Astrocyte of the cerebellum (primary cell): ENCODE results near the gene DNAH11.

Experiments used
- DNase-seq: peaks from one replicate; pipeline ENCODE4 v3.0.0-alpha.2; 2011; ENCODE audit warnings: low read depth
- H3K4me3 ChIP-seq: 2 replicates; pipeline ENCODE4 v1.5.1; 2011; ENCODE audit warnings: mild to moderate bottlenecking, low read depth, low read length, moderate library complexity
- in situ Hi-C: cut with HindIII; loops from 2 replicates; pipeline ENCODE4 v1.10.0; 2017; ENCODE audit warnings: low sequenced_read_pairs
- TF ChIP-seq, protein P1 (sequence below): IDR thresholded peaks from 2 replicates; pipeline ENCODE4 v1.5.1; 2012; ENCODE audit warnings: low read length, low read depth, moderate library complexity, mild to moderate bottlenecking; ENCODE audit errors: missing control alignments

The DNAH11 gene

DNA sequence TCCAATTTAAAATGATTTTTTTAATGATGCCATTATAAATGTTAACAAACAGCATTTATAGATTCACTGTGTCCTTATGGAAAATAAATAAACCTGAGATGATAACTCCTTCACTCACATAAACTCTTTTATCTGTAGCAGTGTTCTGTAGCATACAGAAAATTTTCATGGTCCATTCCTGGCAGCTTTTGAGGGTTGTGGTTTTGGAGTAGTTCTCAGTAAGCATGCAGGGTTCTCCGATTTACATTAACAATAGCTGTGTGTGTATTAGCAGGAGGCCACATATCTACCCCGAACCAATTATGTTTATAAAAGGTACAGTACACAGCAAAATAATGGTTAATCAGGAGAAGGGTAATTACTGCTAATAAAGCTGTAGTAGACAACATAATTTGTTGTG is 240.2 kb downstream of the DNAH11 start:
- in situ Hi-C loops: no loop called here
- H3K4me3 ChIP-seq: no peak overlapping the region
- peak; percentile 41 for DNase-seq
- TF ChIP-seq, protein P1, sequence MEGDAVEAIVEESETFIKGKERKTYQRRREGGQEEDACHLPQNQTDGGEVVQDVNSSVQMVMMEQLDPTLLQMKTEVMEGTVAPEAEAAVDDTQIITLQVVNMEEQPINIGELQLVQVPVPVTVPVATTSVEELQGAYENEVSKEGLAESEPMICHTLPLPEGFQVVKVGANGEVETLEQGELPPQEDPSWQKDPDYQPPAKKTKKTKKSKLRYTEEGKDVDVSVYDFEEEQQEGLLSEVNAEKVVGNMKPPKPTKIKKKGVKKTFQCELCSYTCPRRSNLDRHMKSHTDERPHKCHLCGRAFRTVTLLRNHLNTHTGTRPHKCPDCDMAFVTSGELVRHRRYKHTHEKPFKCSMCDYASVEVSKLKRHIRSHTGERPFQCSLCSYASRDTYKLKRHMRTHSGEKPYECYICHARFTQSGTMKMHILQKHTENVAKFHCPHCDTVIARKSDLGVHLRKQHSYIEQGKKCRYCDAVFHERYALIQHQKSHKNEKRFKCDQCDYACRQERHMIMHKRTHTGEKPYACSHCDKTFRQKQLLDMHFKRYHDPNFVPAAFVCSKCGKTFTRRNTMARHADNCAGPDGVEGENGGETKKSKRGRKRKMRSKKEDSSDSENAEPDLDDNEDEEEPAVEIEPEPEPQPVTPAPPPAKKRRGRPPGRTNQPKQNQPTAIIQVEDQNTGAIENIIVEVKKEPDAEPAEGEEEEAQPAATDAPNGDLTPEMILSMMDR: no peak

DNA sequence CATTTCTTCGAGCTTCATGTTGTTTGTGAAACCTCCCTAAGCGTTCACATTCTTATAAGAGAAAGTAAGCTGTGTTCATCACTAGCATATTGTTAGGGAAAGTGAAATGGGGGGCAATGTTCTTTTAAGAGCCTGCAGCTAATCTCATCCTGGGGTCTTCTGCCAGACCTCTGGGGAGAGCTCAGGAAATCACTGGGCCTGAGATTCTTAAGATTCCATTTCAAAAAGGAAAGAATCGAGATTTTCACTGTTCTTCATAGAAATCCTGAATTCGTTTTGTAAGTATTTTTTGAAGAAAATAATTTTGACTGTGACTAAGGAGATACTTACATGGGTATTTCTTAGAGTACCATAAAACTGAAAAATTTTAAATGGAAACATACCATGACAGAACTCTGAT is 242.2 kb downstream of the DNAH11 start:
- in situ Hi-C loops: no loop called here

DNA sequence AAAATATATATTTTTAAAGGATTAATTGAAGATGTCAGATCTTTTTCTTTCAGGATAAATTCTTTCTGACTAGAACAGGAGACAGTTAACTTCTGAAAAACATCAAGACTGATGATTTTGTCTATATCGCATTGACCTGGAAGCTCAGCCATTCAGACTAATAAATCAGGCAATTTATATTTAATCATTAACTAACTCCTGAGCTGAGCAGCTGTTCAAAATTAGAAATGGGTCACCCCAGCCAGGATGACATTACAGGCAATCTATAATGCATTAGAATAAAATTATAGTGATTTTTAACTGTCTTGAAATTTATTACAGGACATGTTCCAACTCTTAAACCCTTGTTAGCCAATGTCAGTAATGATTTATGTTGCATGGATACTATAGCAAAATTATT is 263.0 kb downstream of the DNAH11 start:
- no peak overlapping the region for H3K4me3 ChIP-seq
- in situ Hi-C loops: no loop called here
- DNase-seq: no peak
- TF ChIP-seq, protein P1: no peak

More for the DNA sequence above, 242.2 kb downstream of the DNAH11 start:
- no peak overlapping the region for H3K4me3 ChIP-seq
- TF ChIP-seq, protein P1: no peak
- no peak for DNase-seq

DNA sequence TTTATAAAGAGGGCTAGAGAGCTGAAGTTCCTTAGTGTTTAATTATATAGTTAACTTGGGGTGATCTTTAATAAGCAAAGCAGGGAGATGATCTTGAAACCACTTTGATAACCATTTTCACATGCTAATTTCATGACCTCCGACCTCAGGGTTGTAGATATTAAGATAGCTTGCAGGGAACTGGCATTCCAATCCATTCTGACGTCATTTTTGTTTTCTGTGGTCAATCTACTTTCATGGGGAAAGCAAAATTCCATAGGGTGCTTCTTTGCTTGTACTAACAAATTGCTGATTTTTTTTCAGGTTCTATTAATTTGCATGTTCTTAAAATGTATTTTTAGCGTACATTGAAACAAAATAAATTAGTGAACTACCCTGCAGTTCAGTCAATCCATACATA is 263.5 kb downstream of the DNAH11 start:
- DNase-seq: no peak
- TF ChIP-seq, protein P1: no peak
- no peak overlapping the region for H3K4me3 ChIP-seq
- in situ Hi-C loops: no loop called here

DNA sequence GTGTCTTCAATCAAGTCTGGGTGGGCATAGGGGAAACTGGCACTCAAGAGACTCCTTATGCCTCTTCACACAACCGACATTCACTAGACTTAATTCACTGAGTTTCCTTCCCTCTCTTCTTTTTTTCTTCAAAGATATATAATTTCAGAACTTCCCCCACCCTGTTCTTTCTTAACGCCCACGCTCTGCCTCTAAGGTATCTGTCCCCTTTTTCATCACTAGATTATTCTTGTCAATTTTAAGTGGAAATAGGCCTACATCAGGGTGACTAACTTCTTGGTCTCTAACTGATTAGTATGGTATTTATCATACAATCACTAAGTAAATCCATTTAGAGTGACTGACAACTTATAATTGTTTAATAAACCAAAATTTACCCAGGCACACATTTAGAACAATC is 276.2 kb downstream of the DNAH11 start:
- no peak overlapping the region for H3K4me3 ChIP-seq
- TF ChIP-seq, protein P1: no peak
- in situ Hi-C loops: no loop called here
- DNase-seq: no peak

DNA sequence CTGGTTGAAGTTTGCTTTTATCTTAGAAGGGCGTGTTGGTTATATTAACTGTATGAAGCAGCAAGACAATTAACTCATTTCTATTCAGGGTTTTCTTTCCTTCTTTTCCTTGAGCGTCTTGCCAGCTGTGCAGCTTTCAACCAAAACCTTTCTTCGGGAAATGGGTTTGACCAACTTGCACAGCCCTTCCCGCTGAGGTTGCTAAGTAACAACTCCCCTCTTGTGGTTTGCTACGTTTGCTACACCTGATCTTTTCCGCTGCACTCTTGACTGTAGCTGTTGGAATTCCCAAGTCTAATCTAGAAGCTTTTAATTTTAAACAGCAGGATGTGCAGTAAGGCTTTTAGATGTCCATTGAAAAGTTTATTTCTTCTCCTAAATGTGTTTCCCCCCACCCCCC is 286.0 kb downstream of the DNAH11 start:
- TF ChIP-seq, protein P1: no peak
- H3K4me3 ChIP-seq: no peak overlapping the region
- no peak for DNase-seq
- in situ Hi-C loops: no loop called here

DNA sequence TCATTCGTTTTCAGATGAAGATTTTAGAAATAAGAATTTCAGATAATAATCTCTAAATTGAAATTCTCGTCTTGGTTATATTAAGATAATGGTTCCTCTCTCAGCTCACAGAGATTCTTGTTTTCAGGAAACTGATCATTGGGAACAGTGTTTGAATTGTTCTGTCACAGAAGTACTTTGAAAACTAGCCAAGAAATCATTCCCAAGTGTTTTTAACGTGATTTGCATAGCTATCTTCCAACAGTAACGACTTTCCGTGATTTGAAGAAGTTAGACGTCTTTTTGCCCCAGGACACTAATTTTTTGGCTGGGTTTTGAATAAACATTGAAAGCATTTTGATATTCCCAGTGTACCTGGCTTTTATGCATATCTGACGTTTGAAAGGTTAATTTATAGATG is 286.9 kb downstream of the DNAH11 start:
- no peak for DNase-seq
- in situ Hi-C loops: no loop called here
- TF ChIP-seq, protein P1: no peak
- no peak overlapping the region for H3K4me3 ChIP-seq
